Measurements from ENCODE around the gene SCN7A. TPM values are rescaled to one million over a fixed set of nuclear protein-coding genes. Genes with fewer than 3 reads are reported as not detected.
"Not testable (repeated sequence)": the region's sequence is repeated elsewhere in the genome, so short reads cannot be mapped to it uniquely, and the experiment has no call there.

Gene SCN7A
- total RNA-seq, 1 donor from 2014 or later: 15.0 TPM

DNA sequence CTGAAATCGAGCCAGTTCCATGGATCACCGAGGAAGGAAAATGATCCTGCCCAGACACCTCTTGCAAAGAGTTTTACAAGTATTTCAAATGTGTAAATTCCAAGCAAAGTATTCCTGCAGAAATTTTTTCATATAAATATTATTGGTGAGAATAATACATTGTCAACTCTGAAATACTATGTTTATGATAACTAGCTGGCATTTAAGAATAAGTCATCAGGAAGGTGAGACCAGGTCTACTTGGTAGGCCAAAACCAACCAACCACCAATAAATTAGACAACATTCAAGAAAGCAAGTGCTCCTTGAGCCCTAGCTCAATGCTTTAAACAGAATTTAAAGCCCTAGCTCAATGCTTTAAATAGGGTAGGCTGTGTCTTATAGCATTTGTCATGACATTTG, 21.7 kb downstream of the SCN7A start:
- no peaks in the 10 kb centered on the region for H3K9me3 ChIP-seq
- no peak overlapping the region for H3K27ac ChIP-seq
- intact Hi-C loops (cut with DNase I): no loop called here
- no peak for DNase-seq (ENCODE audit: extremely low spot score in 2 of 2)
- H3K36me3 ChIP-seq: no peaks in the 10 kb centered on the region
- TF ChIP-seq POLR2A (IDR thresholded peaks at IDR 0.05) (no peak), CTCF (IDR thresholded peaks at IDR 0.05) (no peak), POLR2AphosphoS5 (IDR thresholded peaks at IDR 0.05; ENCODE audit: insufficient read depth in 1 of 2, low read depth in 1 of 2) (no peak)
- H3K4me3 ChIP-seq: no peak overlapping the region
- H3K27me3 ChIP-seq: no peaks in the 10 kb centered on the region
- H3K4me1 ChIP-seq: no peaks in the 10 kb centered on the region

DNA sequence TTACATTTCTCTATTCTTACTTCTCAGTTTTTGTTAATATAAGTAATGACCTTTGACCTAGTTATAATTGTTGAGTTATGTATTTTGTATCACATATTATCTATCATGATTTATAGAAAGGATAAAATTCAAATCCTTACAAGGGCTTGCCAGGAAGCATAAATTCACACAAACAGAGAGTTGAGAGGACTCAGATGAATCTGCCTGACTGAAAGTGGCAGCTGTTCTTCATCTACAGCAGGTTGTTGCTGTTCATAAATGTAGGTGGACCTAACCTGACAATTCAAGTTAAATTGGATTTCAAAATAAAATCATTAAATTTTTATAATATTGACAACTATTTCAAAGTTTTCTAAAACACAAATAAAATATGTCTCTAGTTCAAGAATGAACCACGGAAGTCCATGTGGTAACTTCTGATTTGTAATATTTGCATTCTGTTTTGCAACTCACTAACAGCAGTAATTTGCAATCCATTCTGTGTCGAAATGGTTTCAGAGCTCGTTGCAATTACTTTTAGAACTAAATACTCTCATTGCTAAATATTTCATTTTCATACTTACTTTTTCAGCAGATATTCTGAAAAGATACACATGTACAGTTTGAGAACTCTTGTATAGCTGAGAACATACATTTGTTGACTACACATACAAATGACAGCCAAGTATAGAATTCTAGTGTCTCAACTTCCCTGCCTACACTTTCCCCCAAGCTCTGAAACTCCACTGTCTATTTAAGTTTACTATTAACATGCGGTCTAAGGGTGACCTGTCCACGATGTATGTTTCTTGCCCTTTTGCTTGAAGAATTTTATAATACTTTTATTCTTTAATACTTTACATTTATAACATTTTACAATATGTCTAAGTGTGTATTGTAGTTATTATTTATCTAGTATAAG, 25.7 kb downstream of the SCN7A start:
- H3K9me3 ChIP-seq: no peaks in the 10 kb centered on the region
- no peak for TF ChIP-seq POLR2AphosphoS5 (IDR thresholded peaks at IDR 0.05; ENCODE audit: insufficient read depth in 1 of 2, low read depth in 1 of 2)
- no peak for TF ChIP-seq CTCF (IDR thresholded peaks at IDR 0.05)
- no peak for TF ChIP-seq POLR2A (IDR thresholded peaks at IDR 0.05)
- H3K27ac ChIP-seq: no peak overlapping the region
- DNase-seq (ENCODE audit: extremely low spot score in 2 of 2): no peak
- H3K36me3 ChIP-seq: no peaks in the 10 kb centered on the region
- H3K4me1 ChIP-seq: no peaks in the 10 kb centered on the region
- H3K27me3 ChIP-seq: no peaks in the 10 kb centered on the region
- intact Hi-C loops (cut with DNase I): no loop called here
- H3K4me3 ChIP-seq: no peak overlapping the region

GRCh38 chr2:166464187-166464586, 29.9 kb downstream of the SCN7A start:
- no peaks in the 10 kb centered on the region for H3K9me3 ChIP-seq
- no peak overlapping the region for H3K4me3 ChIP-seq
- H3K4me1 ChIP-seq: no peaks in the 10 kb centered on the region
- TF ChIP-seq CTCF (IDR thresholded peaks at IDR 0.05) (no peak), POLR2AphosphoS5 (IDR thresholded peaks at IDR 0.05; ENCODE audit: insufficient read depth in 1 of 2, low read depth in 1 of 2) (no peak), POLR2A (IDR thresholded peaks at IDR 0.05) (no peak)
- DNase-seq (ENCODE audit: extremely low spot score in 2 of 2): no peak
- no peaks in the 10 kb centered on the region for H3K36me3 ChIP-seq
- H3K27me3 ChIP-seq: no peaks in the 10 kb centered on the region
- intact Hi-C loops (cut with DNase I): no loop called here
- no peak overlapping the region for H3K27ac ChIP-seq

DNA sequence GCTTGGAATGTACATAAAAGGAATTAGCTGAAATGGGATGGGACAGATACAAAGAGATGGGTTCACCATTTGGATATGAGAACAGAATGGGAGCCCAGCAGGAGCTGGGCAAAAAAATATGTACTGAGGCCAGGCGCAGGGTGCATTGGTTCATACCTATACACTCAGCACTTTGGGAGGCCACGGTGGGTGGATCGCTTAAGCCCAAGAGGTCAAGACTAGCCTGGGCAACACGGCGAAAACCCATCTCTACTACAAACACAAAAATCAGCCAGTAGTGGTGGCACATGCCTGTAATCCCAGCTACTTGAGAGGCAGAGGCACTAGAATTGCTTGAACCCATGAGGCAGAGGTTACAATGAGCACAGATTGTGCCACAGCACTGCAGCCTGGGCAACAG, 30.4 kb downstream of the SCN7A start:
- Histone ChIP-seq H3K27ac (no peak overlapping the region), H3K4me1 (no peaks in the 10 kb centered on the region), H3K4me3 (no peak overlapping the region), H3K27me3 (no peaks in the 10 kb centered on the region), H3K9me3 (no peaks in the 10 kb centered on the region), H3K36me3 (no peaks in the 10 kb centered on the region)
- DNase-seq (ENCODE audit: extremely low spot score in 2 of 2): no peak
- intact Hi-C loops (cut with DNase I): no loop called here
- no peak for TF ChIP-seq POLR2AphosphoS5 (IDR thresholded peaks at IDR 0.05; ENCODE audit: insufficient read depth in 1 of 2, low read depth in 1 of 2)
- TF ChIP-seq POLR2A (IDR thresholded peaks at IDR 0.05): no peak
- no peak for TF ChIP-seq CTCF (IDR thresholded peaks at IDR 0.05)

DNA sequence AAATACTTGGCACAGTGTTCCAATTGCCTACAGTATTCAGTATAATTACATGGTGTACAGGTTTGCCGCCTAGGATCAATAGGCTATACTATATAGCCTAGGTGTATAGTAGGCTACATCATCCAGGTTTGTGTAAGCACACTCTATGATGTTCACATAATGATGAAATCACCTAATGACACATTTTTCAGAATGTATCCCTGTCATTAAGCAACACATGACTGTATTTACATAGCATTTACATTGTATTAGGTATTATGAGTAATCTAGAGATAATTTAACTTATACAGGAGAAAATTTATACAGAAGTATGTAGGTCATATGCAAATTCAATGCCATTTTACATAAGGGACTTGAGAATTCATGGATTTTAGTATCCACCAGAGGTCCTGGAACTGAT, 35.4 kb downstream of the SCN7A start:
- H3K4me3 ChIP-seq: no peak overlapping the region
- intact Hi-C loops (cut with DNase I): no loop called here

GRCh38 chr2:166455823-166456222, 38.2 kb downstream of the SCN7A start:
- DNase-seq (ENCODE audit: extremely low spot score in 2 of 2); H3K27me3 ChIP-seq; H3K9me3 ChIP-seq; intact Hi-C loops (cut with DNase I); H3K4me3 ChIP-seq; H3K36me3 ChIP-seq; H3K4me1 ChIP-seq; H3K27ac ChIP-seq: not testable (repeated sequence)

More for the DNA sequence above, 35.4 kb downstream of the SCN7A start:
- DNase-seq (ENCODE audit: extremely low spot score in 2 of 2): no peak
- Histone ChIP-seq H3K9me3 (no peaks in the 10 kb centered on the region), H3K4me1 (no peaks in the 10 kb centered on the region), H3K27ac (no peak overlapping the region), H3K27me3 (no peaks in the 10 kb centered on the region), H3K36me3 (no peaks in the 10 kb centered on the region)
- TF ChIP-seq POLR2A (IDR thresholded peaks at IDR 0.05): no peak
- TF ChIP-seq CTCF (IDR thresholded peaks at IDR 0.05): no peak
- no peak for TF ChIP-seq POLR2AphosphoS5 (IDR thresholded peaks at IDR 0.05; ENCODE audit: insufficient read depth in 1 of 2, low read depth in 1 of 2)
